ENCODE results near the gene RUFY4.

- TF ChIP-seq EZH2 (IDR thresholded peaks at IDR 0.05; ENCODE audit: low read length) (no peak), CTCF (optimal IDR thresholded peaks at IDR 0.05 in 1 of 3, IDR thresholded peaks at IDR 0.05 in 1 of 3, conservative IDR thresholded peaks at IDR 0.05 in 1 of 3; ENCODE audit: extremely low read depth in 1 of 3, insufficient read depth in 2 of 3, low read length in 3 of 3) (no peak)
Observed at GRCh38 chr2:218026244-218026643, 42.8 kb upstream of the RUFY4 start.
